ENCODE measurements around the gene FOS. TPM values are rescaled to one million over a fixed set of nuclear protein-coding genes. Genes with fewer than 3 reads are reported as not detected.

FOS gene
- total and polyA plus RNA-seq, 2 of the 8 experiments (the other 6 are each of a cell fraction or from before 2014, with no cell fraction given) = 50.2 to 51.8 TPM

DNA sequence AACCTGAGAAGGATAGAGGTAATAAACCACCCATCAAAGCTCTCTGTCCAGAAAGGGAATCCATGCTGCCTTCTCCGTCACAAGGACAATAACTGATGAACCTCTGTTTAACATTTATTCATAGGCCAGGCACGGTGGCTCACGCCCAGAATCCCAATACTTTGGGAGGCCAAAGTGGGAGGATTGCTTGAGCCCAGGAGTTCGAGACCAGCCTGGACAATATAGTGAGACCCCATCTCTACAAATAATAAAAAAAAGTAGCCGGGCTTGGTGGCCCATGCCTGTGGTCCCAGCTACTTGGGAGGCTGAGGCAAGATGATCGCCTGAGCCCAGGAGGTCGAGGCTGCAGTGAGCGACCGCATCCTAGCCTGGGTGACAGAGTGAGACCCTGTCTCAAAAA is 7.1 kb upstream of the FOS start:
- Histone ChIP-seq H2BK120ac (replicated peaks; ENCODE audit: low read depth, low read length) (no peak overlapping the region), H3K18ac (ENCODE audit: extremely low read depth, low read length) (no peak overlapping the region), H3K36me3 (ENCODE audit: control insufficient read depth in 2 of 4, insufficient read depth in 4 of 4, low read length in 3 of 4) (no peaks in the 10 kb centered on the region), H3K4me1 (replicated peaks in 1 of 4; ENCODE audit: control insufficient read depth in 3 of 4, insufficient read depth in 4 of 4, low read length in 3 of 4) (peaks cover 4 to 7% (median 6%) of the 10 kb centered on the region in 4 experiments; a peak in 5 of 7 replicates), H3K14ac (ENCODE audit: insufficient read length) (no peak overlapping the region), H2BK5ac (ENCODE audit: low read depth, low read length) (no peak overlapping the region), H2BK15ac (ENCODE audit: low read length) (no peak overlapping the region), H3K23ac (ENCODE audit: insufficient read length) (no peak overlapping the region), H3K79me2 (ENCODE audit: control insufficient read depth in 1 of 2, insufficient read depth in 2 of 2, low read length in 2 of 2) (no peaks in the 10 kb centered on the region), H2AK5ac (ENCODE audit: low read depth, low read length) (no peak overlapping the region), H3K4me2 (ENCODE audit: insufficient read depth in 1 of 2, low read depth in 2 of 2, low read length in 2 of 2) (no peak overlapping the region), H2BK20ac (ENCODE audit: low read length) (no peak overlapping the region), H3K9ac (replicated peaks in 1 of 4; ENCODE audit: extremely low read depth in 1 of 4, low read depth in 3 of 4, low read length in 3 of 4) (no peak overlapping the region), H4K8ac (ENCODE audit: extremely low read depth, insufficient read depth, low read length) (no peak overlapping the region), H3K4ac (replicated peaks; ENCODE audit: insufficient read length, low read depth, low read length) (no peak overlapping the region), H3K4me3 (ENCODE audit: extremely low read depth in 1 of 4, insufficient read depth in 2 of 4, low read depth in 3 of 4, low read length in 4 of 4) (no peak overlapping the region), H3K27ac (ENCODE audit: low read depth, low read length) (no peak overlapping the region), H2BK12ac (ENCODE audit: low read depth, low read length) (no peak overlapping the region; the same call in 1 of the 2 replicates), H3K27me3 (replicated peaks in 1 of 4; ENCODE audit: control insufficient read depth in 3 of 4, extremely low read depth in 1 of 4, insufficient read depth in 3 of 4, low read length in 3 of 4) (peaks cover 0 to 17% (median 5%) of the 10 kb centered on the region in 4 experiments; a peak in 3 of 7 replicates), H4K91ac (replicated peaks; ENCODE audit: insufficient read length, low read length) (no peak overlapping the region), H4K5ac (ENCODE audit: insufficient read length, low read depth, low read length) (no peak overlapping the region), H3K79me1 (ENCODE audit: low read depth, low read length) (no peaks in the 10 kb centered on the region), H3K9me3 (ENCODE audit: insufficient read depth in 2 of 2, low read depth in 1 of 2, low read length in 1 of 2) (no peaks in the 10 kb centered on the region), H2AFZ (ENCODE audit: low read length) (no peak overlapping the region), H4K20me1 (replicated peaks in 1 of 2; ENCODE audit: control insufficient read depth in 1 of 2, insufficient read depth in 2 of 2, low read length in 2 of 2) (no peaks in the 10 kb centered on the region), H3K23me2 (ENCODE audit: low read depth, low read length) (no peaks in the 10 kb centered on the region), H3K56ac (replicated peaks; ENCODE audit: insufficient read length, low read depth, low read length) (no peak overlapping the region)
- 91% methylated on average over 9 of the region's 9 CpGs; no CpG with 5 or more reads in 1 of the 2 experiments for WGBS, 2 experiments (ENCODE audit: extremely low coverage in 1 of 2, insufficient coverage in 1 of 2, insufficient read length in 1 of 2, insufficient replicate concordance in 2 of 2, low coverage in 1 of 2, low lambda C conversion rate in 2 of 2, missing lambda C conversion rate in 1 of 2)
- no peak for FAIRE-seq
- POLR2A ChIA-PET (ENCODE audit: partially characterized antibody) = interaction anchor here (0.7 to 14.8 kb wide), 6 partner anchors 9 to 19 kb away, joined by 3 to 351 read pairs (median 10); no protein-coding TSS in a partner anchor
- CTCF ChIA-PET (ENCODE audit: partially characterized antibody) = interaction anchor here (1.4 to 1.5 kb wide), 2 partner anchors 23 to 130 kb away, joined by 4 to 5 read pairs; no protein-coding TSS in a partner anchor
- no peak for DNase-seq (ENCODE audit: low read depth in 1 of 2, low spot score in 2 of 2)
- TF ChIP-seq HDAC6 (IDR thresholded peaks at IDR 0.05; ENCODE audit: low read depth, low read length) (no peak), PHF8 (conservative IDR thresholded peaks at IDR 0.05; ENCODE audit: low read depth, low read length) (no peak), POLR2AphosphoS5 (IDR thresholded peaks at IDR 0.05; ENCODE audit: low read depth, low read length) (no peak), ASH2L (IDR thresholded peaks at IDR 0.05; ENCODE audit: low read length) (no peak), MAFK (IDR thresholded peaks at IDR 0.05; ENCODE audit: low read depth, low read length) (no peak), NRF1 (IDR thresholded peaks at IDR 0.05; ENCODE audit: low read depth, low read length) (no peak), CHD2 (IDR thresholded peaks at IDR 0.05; ENCODE audit: low read length) (no peak), KDM4A (IDR thresholded peaks at IDR 0.05; ENCODE audit: low read depth, low read length, severe bottlenecking) (no peak), SP2 (IDR thresholded peaks at IDR 0.05; ENCODE audit: low read length) (no peak), RNF2 (IDR thresholded peaks at IDR 0.05; ENCODE audit: borderline replicate concordance, low read depth, low read length, missing control alignments, poor library complexity, severe bottlenecking) (no peak), EP300 (IDR thresholded peaks at IDR 0.05; ENCODE audit: borderline replicate concordance in 1 of 2, low read depth in 2 of 2, low read length in 2 of 2) (no peak)
